Measurements from ENCODE around the gene STX16.

Gene STX16

DNA sequence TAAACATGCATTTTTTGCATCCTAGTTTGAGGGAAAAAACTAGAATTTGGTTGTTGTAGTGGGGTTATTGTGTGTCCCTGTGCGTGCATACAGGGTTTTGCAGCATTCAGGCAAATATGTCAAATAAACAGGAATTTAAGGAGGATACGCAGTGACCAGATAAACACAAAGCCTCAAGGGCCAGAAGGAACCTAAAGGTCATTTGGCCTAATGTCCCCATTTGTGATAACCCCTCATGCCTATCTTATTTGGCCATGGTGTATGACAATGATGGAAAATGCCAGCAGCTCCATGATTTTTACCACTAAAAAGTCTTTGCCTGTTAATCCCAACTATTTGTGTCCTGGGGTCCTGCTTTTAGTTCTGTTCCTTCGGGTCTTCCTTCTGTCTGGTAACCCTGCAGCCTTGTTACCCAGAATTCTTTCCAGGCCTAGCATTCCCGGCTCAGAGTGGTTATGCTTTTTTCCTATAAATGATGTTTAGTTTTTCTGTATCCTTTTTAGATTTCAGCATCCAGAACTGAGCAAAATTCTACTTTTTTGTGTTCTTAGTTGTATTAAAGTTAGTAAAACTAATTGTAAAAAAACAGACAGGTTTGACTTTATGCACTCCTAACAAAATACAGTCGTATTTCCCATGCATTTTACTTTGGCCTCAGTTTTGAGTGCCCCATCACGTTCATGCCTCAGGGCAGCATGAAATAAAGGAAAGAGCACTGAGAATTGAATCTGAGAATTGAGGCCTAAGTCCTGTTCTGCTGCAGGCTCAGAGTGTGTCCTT is 4.4 kb downstream of the STX16 start:
- DNase-seq: no peak

DNA sequence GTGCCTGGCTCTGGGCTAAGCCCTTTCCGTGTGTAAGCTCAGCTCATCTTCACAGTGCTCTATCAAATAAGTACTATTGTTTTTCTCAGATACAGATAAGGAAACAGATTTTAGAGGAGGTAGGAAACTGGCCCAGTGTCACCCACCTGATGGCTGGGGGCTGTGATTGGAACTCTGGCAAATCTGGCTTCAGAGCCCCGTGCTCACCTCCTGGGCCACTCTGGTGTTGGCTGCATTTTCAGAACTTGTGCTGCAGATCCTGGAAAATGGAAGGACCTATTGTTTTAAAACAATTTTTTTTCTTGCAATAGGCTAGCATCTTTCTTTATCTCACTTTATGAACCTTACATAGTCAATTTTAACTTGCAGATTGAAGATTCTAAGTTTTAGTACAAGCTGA is 5.7 kb downstream of the STX16 start:
- no peak for DNase-seq

DNA sequence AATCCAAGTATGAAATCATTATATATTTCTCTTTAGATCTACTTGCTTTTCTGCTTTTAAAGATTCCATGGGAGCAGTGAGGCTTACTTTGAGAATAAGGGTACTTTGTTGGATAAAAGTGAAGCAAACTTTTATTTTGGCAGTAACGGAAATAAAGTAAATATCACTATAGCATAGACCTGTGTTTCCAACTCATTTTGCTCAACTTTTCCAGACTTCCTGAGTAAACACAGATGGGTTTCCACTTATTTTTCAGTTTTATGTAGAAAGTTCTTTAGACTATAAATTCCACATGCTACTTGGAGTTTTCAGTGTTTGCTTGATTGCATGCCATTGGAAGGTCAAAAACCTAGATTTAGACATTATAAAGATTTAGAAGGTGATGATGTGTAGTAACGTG is 6.2 kb downstream of the STX16 start:
- no peak for DNase-seq

DNA sequence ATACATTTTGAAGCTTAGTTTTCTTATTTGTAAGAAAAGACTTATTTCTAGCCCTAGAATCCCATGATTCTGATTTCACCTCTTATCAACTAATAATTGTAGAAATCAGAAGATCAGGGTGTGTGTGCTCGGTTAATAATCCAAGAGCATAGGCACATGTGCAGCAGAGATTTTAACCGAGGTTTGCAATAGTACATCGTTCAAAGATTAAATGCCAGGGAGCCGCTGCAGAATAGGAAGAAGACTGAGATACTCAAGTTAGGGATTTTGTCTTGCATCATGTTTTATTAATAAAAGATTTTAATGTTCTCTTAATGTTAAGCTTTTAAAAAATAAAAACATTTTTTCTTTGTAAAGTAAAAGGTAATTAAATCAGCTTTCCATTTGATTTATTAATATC is 6.9 kb downstream of the STX16 start:
- no peak for DNase-seq

DNA sequence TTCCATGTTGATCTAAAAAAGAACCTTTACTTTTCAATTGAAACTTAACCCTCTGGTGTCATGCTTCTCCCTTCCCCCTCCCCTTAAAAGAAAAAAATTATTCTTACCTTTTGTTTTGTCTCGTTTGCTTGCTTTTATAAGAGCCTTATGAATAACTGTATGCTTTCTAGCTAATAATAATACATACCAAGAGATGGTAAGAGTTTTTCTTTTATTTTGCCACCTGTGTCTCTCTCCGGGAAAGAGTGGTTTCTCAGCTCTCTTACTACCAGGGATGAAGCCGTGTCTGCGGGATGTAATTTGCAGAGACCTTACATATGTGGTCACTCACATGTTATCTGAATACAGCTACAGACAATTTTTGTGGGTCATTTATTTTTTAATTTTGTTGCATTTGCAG is 7.7 kb downstream of the STX16 start:
- no peak for DNase-seq

DNA sequence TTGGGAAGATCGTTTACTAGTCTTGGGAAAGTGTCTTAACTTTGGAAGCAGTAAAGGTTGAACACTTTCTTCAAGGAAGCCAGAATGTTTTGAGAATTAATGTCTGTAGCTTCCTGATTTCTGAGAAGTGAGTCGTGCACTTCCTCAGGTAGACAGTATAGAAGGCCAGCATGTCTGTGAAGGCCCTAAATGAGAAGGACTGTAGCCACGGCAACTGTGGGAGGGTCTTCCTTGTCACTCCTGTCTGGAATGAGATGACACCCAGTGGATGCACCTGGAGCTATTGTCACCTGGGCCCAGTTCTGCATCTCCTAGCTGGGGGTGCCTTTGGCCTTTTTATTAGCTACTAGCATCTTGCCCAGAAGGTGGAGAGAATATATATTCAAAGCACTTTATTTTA is 8.8 kb downstream of the STX16 start:
- no peak for DNase-seq

DNA sequence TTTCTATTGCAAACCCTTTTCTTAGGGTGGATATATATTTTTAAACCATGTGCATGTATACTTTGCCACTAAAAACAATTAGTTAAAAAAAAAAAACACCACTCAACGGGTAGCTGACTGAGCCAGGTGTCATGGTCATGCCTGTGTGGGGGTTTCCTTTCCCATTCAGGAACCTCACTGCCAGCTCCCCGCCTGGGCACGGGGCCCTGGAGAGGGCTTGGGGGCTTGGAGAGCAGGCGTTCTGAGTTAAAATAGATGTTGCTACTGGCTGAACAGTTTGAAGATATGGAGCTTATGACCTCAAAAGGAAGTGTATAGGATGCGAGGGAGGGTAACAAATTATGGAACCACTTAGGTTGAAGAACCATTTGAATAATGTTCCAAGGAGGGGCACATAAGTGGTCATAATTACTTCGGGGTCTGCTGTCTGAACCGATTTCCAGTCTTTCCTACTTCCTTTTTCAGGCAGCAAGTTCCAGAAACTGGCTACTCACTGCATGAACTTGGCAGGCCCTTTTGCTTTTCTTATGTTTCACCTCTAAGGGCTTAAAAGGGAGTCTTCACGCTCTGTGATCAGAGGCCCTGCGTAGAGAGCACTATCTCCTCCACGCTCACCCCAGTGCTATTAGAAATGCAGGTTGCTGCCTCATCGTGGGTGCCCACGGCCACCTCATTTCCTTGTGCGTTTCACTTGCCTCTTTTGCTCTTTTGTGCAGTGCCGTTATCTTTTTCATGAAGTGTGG is 9.9 kb downstream of the STX16 start:
- no peak for DNase-seq

DNA sequence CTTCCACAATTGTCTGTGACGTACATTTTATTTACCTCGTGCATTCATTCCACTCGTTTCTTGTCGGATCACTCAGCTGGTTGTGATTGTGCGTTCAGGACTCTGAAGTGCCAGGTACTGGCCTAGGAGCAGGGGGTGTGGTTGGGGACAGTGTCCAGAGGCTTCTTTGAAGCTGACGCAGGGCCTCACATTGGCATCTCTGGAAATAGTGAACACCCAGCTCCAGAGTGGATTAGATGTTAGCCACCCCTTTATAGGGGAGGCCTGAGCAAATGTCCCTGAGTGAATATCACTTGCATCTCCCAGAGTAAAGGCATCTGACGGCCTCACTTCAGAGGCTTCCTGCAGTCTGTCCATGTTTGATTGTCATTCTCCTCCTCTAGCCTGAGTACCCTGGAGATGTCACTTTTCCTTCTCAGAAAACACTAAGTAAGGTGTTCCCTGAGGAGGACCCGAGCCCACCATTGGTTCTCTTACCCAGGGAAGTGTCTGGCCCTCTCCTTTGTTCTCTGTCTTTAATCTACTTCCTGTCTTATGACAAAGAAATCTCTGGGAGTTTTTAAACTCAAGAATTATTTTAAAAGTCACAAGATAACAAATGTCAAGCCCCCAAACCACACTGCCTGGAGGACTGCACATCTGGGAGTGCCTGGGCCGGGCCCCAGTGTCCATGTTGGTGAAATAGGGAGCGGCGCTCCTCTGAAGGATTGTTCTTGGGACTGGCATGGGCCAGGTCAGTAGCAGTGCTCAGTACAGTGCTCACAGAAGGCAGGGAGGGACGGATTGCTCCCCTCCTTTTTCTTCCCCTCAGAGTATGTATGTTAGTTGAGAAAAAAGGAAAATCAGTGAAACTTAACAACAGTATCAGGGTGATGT is 10.8 kb downstream of the STX16 start:
- DNase-seq: no peak

DNA sequence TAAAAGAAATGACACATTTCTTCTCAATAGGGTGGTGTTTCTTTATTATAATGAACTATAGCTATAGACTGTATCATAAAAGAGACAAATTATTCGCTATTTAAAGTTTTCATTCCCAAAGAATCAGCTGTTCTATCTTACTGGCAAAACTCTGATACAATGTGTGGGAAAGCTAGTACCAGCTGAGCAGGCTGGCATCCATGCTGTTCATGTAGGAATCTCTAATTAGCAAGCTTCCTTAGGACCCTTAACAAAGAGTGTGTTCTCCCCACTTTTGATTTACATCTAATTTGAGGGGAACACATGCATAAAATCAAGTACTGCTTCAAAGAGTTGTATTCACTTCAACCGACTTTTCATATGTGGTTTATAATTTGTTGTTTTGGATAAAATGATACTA is 13.2 kb downstream of the STX16 start:
- no peak for DNase-seq

DNA sequence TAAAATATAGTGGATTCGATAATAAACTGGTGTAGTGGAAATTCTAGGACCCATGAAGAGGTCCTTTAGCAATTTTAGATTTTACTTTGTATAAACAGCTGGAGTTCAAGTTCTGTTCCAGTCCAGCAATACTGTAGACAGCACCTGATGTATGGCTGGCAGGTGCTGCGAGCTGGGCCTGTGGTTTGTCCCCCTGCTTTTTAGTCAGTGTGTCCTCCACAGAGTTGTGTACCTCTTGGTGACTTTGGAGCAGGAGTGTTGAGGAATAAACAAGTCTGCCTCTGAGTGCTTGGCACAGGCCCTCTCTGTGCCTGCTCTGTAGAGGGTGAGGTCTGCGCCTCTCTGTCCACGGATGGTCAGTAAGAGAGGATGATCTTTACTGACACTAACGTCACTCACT is 13.8 kb downstream of the STX16 start:
- no peak for DNase-seq

DNA sequence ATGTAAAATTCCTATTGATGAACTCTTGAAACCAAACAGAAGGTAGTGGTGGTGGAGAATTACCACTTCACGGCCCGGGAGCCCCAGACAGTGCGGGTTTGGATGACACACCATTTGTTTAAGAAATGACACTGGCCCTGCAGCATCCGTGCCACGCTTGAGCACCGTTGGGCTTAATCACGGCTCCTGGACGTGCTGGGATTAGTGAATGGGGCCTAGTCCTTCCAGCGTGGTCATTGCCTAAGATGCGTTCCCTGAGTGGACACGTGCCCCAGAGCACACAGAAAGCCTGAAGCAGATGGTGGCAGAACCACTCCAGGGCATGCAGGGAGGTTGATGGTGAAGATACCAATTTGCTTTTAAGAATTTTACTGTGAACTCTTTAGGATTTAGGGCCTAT is 14.5 kb downstream of the STX16 start:
- no peak for DNase-seq

DNA sequence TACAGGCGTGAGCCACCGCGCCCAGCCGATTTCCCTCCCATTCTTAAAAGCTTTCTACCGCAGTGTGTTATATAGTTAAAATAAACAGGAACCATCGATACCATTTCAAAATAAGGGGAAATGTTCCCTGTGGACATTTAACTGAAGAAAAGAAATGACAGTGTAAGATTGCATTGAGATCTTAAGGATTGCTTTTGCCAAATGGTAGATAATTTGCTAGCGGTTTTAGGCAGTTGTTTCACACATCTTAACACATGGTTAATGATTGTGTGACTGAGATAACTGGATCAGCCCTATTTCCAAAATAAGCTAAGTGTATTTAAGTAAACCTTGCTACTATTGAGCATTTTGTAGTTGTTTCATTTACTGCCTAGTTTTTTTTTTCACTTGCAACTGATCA is 15.6 kb downstream of the STX16 start:
- DNase-seq: peak in 1 of 4 experiments; percentile 15

DNA sequence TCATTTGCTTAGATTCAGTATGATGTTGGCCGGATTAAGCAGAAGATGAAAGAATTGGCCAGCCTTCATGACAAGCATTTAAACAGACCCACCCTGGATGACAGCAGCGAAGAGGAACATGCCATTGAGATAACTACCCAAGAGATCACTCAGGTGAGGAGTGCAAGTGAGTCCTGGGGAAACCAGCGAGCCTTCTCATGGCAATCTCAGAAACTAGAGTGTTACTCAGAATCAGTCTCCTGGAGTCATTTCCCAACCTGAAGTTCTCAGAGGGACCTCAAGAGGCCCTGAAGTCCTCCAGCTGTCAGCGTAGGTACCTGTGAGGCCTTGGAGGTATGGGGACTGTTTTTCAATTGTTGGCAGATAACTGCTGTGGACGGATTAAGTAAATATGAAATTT is 16.9 kb downstream of the STX16 start:
- DNase-seq: no peak

DNA sequence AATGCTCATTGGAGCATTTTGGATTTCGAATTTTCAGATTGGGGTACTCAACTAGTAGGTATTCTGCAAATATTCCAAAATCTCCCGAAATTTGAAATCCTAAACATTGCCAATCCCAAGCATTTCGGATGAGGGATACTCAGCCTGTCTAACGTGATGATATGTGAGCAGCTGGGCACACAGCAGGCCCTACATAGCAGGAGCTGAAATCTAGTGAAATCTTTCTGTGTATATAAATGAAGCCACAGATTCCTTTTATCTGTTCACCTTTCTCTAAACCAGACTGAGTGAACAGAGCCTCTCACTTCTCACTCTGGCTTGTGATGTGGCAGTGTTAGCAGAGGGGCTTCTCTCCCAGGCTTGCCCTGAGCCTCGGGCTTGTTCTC is 17.8 kb downstream of the STX16 start:
- no peak for DNase-seq

DNA sequence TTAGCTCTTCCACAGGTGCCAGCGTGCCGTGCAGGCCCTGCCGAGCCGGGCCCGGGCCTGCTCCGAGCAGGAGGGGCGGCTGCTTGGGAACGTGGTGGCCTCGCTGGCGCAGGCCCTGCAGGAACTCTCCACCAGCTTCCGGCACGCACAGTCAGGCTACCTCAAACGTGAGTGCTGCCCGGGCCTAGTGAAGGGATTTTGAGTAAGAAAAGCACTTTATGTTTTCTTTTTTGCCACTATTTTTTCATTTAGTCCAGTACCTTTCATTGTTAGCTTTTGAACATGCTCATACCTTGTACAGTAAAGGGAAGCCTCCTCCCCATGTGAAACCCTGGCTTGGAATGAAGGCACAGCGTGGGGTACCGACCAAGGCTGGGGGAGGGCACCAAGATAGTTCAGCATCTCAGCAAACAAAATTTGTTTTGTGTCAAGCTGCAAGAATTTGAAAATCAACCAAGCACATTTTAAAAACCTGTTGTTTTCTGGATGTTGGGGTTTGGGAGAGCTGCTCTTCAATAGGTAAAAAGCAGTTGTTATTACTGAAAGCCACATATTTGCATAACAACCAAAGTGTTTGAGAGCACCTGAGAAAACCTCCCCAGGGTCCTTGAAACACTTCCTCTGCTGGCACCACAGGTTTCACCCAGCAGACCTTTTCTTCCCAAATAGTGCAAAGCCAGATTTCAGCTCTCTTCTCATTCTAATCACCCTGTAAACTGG is 18.4 kb downstream of the STX16 start:
- no peak for DNase-seq

DNA sequence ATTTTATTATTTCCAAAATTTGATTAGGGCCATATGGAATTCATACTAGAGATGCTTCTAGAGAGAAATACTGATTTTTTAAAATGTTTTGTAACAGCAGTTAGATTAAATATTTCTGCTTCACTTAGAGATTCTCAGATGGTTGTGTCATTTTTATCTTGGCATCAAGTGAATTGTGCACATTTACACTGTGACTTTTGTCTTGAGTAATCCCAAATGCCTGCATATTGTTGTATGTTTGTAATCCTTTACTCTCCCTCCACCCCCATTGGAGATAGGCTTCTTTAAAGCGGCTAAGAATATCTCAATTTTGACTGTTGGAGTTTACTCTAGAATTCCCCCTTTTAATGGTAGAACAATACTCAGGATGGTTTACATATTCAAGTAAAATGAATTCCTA is 19.0 kb downstream of the STX16 start:
- DNase-seq: no peak

DNA sequence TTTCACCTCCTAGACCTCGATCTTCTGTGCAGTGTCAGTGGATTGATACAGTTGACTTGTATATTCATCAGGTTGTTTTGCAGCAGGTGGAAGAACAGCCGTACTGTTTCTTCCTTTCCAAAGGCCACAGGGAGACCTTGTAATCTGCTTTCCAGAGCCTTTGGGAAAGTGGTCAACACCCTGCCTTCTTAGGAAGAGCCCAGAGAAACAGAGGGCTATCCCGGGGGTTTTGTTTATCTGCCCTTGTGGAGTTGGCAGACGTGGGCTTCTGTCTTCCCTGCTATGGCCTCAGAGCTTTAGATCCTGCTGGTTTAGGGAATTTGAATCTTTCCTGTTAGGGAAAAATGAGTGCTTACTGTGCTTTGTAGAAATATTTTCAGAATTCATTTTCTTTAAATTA is 19.6 kb downstream of the STX16 start:
- DNase-seq: no peak

DNA sequence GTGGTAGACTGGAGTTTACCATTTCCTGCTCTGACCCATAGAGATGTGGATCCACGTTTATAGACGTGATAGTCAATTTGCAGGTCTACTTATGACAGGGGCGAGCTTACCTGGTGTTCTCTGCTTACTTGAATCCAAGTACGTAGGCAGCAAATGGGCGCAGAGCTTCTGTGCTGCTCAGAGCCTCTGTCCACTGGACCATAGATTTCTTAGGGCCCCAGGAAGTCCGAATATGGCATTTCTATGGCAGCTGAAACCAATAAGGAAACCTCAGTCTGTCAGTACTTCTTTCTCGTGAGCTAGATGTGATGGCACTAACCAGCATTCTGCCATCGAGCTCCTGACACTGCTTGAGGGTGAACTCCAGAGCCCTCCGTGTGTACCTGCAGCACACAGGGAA is 22.0 kb downstream of the STX16 start:
- DNase-seq: no peak

DNA sequence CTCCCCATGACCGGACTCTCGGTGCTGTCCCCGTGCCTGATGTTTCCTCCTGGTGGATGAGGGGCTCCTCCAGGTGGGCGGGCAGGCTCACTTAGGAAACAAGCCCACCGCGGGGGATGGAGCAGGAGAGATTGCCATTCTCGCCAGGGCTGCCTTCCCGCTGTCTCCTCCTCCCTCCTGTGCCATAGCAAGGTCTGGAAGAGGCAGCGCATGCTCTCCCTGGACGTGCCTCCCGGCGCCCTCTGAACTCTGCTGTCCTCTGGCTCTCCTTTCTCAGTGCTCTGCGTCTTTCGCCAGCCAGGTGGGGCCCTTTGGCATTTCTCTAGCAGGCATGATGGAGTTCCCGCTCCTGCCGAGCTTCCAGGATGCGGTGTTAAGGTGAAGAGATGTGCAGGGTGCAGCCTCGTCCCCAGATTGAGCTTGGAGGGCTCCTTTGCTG is 24.1 kb downstream of the STX16 start:
- no peak for DNase-seq

DNA sequence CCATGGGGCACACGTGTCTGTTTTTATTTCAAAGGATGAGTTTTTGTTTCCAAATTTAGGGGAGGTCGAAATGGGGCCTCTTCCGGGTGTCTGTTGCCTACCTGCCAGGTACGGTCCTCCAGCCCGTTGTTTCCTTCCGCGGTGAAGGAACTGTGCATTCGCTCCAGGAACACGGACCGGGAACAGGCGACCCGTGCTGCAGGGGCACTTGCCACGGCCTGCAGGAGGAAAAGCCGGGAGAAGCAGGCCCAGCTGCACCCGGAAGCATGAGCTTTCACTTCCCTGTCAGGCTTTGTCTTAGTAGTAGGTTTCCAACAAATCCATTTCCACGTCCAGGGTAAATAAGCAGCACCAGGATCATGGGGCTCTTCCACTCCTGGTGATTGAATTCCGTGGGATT is 24.6 kb downstream of the STX16 start:
- DNase-seq: no peak

DNA sequence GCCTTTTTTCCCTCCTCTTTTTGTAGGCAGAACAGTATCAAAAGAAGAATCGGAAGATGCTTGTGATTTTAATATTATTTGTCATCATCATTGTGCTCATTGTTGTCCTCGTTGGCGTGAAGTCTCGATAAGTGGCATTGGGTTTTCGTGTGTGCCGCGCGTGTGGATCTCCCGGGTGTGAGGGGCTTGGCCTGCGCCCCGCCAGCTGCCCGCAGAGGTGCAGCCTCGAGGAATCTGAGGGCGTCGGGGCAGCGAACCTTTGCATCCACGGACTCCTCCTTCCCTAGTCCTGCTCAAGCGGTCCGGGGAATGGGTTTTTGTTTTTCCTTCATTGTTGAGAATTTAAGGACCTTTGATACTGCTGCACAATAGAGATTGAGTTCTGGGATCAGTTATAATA is 25.1 kb downstream of the STX16 start:
- DNase-seq: no peak

DNA sequence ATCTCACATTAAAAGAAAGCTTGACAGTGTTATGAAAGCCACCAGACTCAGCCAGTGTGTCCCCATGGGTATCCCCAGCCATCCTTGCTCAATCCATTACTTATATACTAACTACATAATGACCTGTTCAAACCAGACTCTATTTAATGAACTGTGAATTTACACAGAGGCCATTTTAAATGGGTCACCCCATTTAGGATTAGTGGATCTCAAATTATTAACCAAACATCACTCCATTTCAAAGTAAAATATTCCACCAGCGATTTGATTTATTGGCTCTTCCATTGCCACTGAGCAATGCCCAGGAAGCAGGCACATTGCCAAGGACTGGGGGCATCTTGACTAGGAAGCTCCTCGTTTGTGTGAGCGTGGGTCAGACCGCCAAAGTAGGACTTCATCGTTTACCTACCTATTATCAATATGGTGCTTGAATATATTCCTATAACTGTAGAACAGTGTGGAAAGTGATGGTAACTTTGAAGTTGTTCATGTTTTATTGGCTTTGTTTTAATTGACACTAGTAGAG is 26.1 kb downstream of the STX16 start:
- DNase-seq: no peak

DNA sequence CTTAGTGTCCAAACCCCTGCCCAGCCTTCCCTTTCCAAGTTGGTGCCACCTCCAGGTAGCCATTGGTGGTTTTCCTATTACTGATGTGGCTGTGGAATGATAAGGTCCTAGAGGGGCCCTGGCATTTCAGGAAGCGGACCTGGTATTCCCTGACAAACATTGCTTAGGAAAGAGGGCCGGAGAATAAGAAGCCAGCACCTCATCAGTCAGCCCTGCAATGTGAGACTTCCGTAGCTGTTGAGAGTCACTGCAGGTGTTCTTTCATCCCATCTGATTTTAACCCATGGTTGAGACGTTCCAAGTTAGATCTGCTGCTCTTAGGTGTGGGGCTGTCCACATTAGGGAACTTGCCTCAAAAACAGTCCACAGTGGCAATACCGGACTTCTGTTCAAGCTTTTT is 26.7 kb downstream of the STX16 start:
- no peak for DNase-seq
